Measurements from ENCODE around the gene LIPN. TPM values are rescaled to one million over a fixed set of nuclear protein-coding genes. Genes with fewer than 3 reads are reported as not detected.

Gene LIPN
- total and polyA plus RNA-seq, 2 of the 8 experiments (the other 6 are each of a cell fraction or from before 2014, with no cell fraction given) = not detected

GRCh38 chr10:88763441-88763840 is 3.6 kb downstream of the LIPN start (continued):
- TF ChIP-seq SRF (IDR thresholded peaks at IDR 0.05; ENCODE audit: low read depth, low read length) (no peak), EP300 (IDR thresholded peaks at IDR 0.05; ENCODE audit: borderline replicate concordance in 1 of 2, low read depth in 2 of 2, low read length in 2 of 2) (no peak), CHD1 (IDR thresholded peaks at IDR 0.05; ENCODE audit: low read depth, low read length) (no peak), CTCF (IDR thresholded peaks at IDR 0.05; ENCODE audit: control extremely low read depth in 1 of 3, insufficient read depth in 1 of 3, low read depth in 1 of 3, low read length in 3 of 3) (no peak), SUZ12 (IDR thresholded peaks at IDR 0.05; ENCODE audit: low read length) (no peak), BCL11A (IDR thresholded peaks at IDR 0.05; ENCODE audit: low read depth in 2 of 2, low read length in 2 of 2) (no peak), ATF3 (IDR thresholded peaks at IDR 0.05; ENCODE audit: insufficient read depth, low read depth, low read length) (no peak)
